ENCODE measurements around the gene IFNGR1.

The IFNGR1 gene

DNA sequence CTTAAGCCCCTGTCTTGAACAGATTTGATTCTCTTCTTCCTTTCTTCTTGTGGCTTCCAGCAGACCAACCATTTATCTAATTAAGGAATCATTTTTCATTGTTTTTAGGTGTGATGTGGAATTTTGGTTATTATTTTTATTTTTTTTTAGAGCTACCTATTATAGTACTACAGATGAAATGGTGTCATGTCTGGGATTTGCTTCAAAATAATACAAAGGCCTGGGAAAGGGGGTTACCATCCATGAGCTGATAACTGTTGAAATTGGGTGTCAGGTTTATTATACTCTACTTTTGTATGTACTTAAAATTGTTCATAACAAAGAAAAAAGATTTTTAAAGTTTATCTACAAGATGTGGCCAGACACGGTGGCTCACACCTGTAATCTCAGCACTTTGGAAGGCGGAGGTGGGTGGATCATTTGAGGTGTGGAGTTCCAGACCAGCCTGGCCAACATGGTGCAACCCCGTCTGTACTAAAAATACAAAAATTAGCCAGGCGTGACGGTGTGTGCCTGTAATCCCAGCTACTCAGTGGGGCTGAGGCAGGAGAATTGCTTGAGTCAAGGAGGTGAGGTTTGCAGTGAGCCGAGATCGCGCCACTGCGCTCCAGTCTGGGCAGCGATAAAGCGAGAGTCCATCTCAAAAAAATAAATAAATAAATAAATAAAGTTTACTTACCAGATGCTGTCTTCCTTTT, 46.3 kb downstream of the IFNGR1 start:
- no peak overlapping the region for H3K4me3 ChIP-seq (ENCODE audit: low read depth, low read length)
- DNase-seq (ENCODE audit: low read depth) = no peak
- TF ChIP-seq, protein P1, sequence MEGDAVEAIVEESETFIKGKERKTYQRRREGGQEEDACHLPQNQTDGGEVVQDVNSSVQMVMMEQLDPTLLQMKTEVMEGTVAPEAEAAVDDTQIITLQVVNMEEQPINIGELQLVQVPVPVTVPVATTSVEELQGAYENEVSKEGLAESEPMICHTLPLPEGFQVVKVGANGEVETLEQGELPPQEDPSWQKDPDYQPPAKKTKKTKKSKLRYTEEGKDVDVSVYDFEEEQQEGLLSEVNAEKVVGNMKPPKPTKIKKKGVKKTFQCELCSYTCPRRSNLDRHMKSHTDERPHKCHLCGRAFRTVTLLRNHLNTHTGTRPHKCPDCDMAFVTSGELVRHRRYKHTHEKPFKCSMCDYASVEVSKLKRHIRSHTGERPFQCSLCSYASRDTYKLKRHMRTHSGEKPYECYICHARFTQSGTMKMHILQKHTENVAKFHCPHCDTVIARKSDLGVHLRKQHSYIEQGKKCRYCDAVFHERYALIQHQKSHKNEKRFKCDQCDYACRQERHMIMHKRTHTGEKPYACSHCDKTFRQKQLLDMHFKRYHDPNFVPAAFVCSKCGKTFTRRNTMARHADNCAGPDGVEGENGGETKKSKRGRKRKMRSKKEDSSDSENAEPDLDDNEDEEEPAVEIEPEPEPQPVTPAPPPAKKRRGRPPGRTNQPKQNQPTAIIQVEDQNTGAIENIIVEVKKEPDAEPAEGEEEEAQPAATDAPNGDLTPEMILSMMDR (IDR thresholded peaks at IDR 0.05; ENCODE audit: control insufficient read depth, extremely low read depth, insufficient read depth) = no peak

DNA sequence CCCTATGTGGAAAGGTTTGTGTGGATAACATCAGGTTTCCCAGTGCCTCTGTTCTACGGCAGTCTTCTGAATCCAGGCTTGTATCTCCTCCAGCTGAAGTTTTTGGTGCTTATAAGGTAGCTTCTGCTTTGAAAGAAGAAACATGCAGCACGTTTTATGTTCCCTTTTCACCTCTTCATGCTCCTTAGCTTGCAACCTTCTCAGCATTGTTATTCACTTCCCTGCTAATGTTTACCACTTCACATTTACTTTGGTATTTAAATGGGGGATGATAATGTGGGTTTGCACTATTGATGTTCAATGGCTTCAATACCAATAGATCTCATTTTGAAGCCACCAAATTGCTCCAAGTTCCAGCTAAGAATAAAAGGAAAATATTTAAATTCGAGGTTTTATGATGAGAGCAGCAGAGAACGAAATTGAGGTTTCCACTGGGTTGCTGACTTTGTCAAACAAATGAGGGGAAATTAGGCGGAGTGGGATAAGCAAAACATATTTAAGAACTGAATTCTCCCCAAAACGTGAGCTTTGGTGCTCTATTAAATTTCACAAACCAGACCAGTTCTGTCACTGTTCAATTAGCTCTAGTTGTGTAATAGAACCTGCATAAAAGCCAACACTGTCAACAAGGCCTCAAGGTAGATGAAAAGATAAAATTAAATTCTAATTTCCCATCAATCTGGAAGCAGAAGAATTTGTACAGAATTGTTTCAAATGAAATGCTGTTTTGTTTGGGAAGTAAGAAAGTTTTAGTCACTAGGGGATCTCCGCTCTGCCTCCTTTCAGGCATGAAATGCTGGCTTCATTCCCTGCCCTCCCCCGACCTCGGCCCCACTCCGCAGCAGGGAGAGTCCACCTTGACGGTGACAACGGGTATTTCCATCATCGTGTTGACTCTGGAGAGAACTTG, 47.1 kb downstream of the IFNGR1 start:
- TF ChIP-seq, protein P1 (IDR thresholded peaks at IDR 0.05; ENCODE audit: control insufficient read depth, extremely low read depth, insufficient read depth) = no peak
- DNase-seq (ENCODE audit: low read depth) = no peak
- H3K4me3 ChIP-seq (ENCODE audit: low read depth, low read length) = no peak overlapping the region

DNA sequence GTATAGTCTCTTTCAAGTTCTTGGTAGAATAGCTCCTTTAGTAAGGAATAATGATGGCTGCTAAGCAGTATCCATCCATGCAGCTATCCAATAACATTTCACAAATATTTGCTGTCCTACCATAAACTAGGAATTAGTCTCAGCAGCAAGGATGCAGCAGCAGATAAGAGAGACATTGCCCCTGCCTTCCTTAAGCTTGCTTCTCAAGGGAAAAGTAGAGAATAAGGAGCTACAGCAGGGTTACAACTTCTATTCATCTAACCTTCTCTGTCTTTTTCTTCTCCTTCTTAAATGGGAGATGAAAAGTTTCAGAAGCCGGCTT, 48.2 kb downstream of the IFNGR1 start:
- DNase-seq (ENCODE audit: low read depth) = no peak
- no peak overlapping the region for H3K4me3 ChIP-seq (ENCODE audit: low read depth, low read length)
- TF ChIP-seq, protein P1 (IDR thresholded peaks at IDR 0.05; ENCODE audit: control insufficient read depth, extremely low read depth, insufficient read depth) = no peak

DNA sequence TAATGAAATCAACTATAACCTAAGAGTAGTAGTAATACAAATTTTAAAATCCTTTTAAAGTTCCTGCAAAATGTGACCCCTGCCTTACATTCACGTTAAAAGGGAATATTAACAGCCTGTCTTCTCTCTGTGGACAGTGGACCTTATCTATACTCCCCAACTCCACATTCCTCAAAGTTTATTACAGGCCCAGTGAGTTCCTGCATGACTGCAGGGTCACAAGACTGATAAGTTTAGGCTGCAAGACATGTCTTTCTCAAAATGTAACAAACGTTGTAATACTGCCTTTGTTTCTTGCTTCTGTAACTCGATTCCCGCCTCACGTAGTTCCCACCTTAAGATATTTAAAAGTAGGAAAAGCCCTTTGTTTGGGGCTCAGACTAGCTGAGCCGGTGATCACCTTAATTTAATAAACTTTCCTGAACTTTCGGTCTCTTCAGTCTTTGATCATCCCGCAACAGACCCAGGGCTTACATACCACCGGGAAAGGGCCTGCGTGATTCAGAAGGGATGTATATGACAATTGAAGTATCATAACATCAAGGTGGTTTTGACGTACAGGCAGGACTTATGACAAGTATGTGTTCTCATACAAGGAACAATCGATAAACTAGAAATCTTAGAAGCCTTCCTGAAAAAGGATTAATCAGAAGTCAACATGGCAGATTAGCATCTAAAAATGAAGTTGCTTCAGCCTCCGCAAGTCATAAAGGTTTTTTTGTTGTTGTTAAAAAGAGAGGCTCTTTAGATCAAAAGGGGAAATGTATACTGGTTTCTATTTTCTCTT, 48.7 kb downstream of the IFNGR1 start:
- DNase-seq (ENCODE audit: low read depth) = no peak

DNA sequence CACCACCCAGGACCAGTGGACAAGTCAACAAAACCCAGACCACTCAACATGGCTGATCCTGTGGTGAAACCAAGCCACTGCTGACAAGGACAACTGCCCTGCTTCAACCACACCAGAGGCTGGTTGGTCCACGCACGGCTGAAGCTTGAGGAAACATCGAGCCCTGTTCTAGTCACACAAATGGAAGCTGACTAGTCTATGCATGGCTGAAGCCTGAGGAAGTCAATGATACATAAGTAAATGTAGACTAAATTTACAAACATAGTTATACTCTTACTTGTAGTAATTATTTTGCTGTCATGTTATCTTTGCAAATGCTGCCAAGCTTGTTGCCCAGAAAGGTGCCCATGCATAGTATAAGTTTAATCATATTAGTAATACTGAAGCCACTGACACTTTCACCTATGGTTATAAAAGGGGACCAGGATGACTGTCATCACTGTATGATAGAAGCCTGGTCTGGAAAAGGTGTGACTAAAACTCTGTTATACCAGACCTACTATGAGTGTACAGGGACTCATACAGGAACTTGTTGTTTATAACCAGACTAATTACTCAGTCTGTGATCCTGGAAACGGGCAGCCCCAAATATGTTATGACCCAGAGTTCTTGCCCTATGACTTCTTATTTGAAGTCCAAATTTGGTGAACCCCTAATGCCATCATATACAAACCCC, 51.3 kb downstream of the IFNGR1 start:
- DNase-seq (ENCODE audit: low read depth) = no peak
- H3K4me3 ChIP-seq (ENCODE audit: low read depth, low read length) = no peak overlapping the region
- TF ChIP-seq, protein P1 (IDR thresholded peaks at IDR 0.05; ENCODE audit: control insufficient read depth, extremely low read depth, insufficient read depth) = no peak

More for the DNA sequence above, 48.7 kb downstream of the IFNGR1 start:
- no peak overlapping the region for H3K4me3 ChIP-seq (ENCODE audit: low read depth, low read length)
- TF ChIP-seq, protein P1 (IDR thresholded peaks at IDR 0.05; ENCODE audit: control insufficient read depth, extremely low read depth, insufficient read depth) = no peak

Data from LNCaP clone FGC (cell line).